Neuronal stem cell (in vitro differentiated cells): Measurements from ENCODE around the gene CCT8.

Source experiments
- DNase-seq: peaks from one replicate; pipeline ENCODE4 v3.0.0-alpha.2; 2013; ENCODE audit warnings: low spot score
- H2AFZ ChIP-seq: one replicate; pipeline ENCODE4 v1.6.1; 2013; ENCODE audit warnings: mild to moderate bottlenecking, low read length, inconsistent platforms
- H2AK5ac ChIP-seq: 2 replicates; pipeline ENCODE4 v1.6.1; 2013; ENCODE audit warnings: low read depth, mild to moderate bottlenecking, inconsistent platforms, low read length, moderate library complexity, mixed read lengths
- H2BK120ac ChIP-seq: 2 replicates; pipeline ENCODE4 v1.6.1; 2013; ENCODE audit warnings: low read depth, mild to moderate bottlenecking, inconsistent platforms, low read length, moderate library complexity, mixed read lengths
- H2BK12ac ChIP-seq: one replicate; pipeline ENCODE4 v1.6.1; 2013; ENCODE audit warnings: low read length, inconsistent platforms
- H2BK15ac ChIP-seq: 2 replicates; pipeline ENCODE4 v1.6.1; 2013; ENCODE audit warnings: mild to moderate bottlenecking, low read length, inconsistent platforms, mixed read lengths
- H2BK5ac ChIP-seq: one replicate; pipeline ENCODE4 v1.6.1; 2013; ENCODE audit warnings: inconsistent platforms, mild to moderate bottlenecking, low read length, moderate library complexity
- H3K14ac ChIP-seq: one replicate; pipeline ENCODE4 v1.6.1; 2013; ENCODE audit warnings: low read length, inconsistent platforms
- H3K18ac ChIP-seq: 2 replicates; pipeline ENCODE4 v1.6.1; 2013; ENCODE audit warnings: low read length, inconsistent platforms
- H3K23ac ChIP-seq: 2 replicates; pipeline ENCODE4 v1.6.1; 2013; ENCODE audit warnings: low read depth, mild to moderate bottlenecking, mixed read lengths, low read length, inconsistent platforms; ENCODE audit not compliant: poor library complexity
- H3K27ac ChIP-seq: replicated peaks from 3 replicates; pipeline ENCODE4 v1.5.1; 2013; ENCODE audit warnings: low read length, inconsistent platforms
- H3K27me3 ChIP-seq, 3 experiments: 2 replicates each; pipeline ENCODE4 v1.6.1; 2013; ENCODE audit warnings: low read length in 3 of 3, mild to moderate bottlenecking in 2 of 3, inconsistent platforms in 1 of 3, low read depth in 1 of 3, mixed read lengths in 1 of 3, moderate library complexity in 1 of 3; ENCODE audit not compliant: control insufficient read depth in 3 of 3, insufficient read depth in 3 of 3
- H3K36me3 ChIP-seq, 2 donors: replicated peaks in 1 of 2; 2 replicates each; pipeline ENCODE4 v1.6.1; 2013; ENCODE audit warnings: low read length in 2 of 2; ENCODE audit not compliant: control insufficient read depth in 2 of 2, insufficient read depth in 2 of 2
- H3K4ac ChIP-seq: 2 replicates; pipeline ENCODE4 v1.6.1; 2013; ENCODE audit warnings: inconsistent platforms, mild to moderate bottlenecking, low read length, moderate library complexity
- H3K4me1 ChIP-seq, 2 donors: 1 replicate in 1 of 2; 2 replicates in 1 of 2; pipeline ENCODE4 v1.6.1; 2013; ENCODE audit warnings: low read length in 2 of 2, low read depth in 1 of 2; ENCODE audit not compliant: control insufficient read depth in 2 of 2, insufficient read depth in 1 of 2
- H3K4me2 ChIP-seq: one replicate; pipeline ENCODE4 v1.6.1; 2013; ENCODE audit warnings: mild to moderate bottlenecking, low read length, inconsistent platforms; ENCODE audit not compliant: insufficient read depth, poor library complexity, severe bottlenecking
- H3K4me3 ChIP-seq, 2 donors: 2 replicates each; pipeline ENCODE4 v1.5.1; 2013; ENCODE audit warnings: low read length in 2 of 2, mild to moderate bottlenecking in 2 of 2, inconsistent platforms in 1 of 2, moderate library complexity in 1 of 2
- H3K79me1 ChIP-seq: one replicate; pipeline ENCODE4 v1.6.1; 2013; ENCODE audit warnings: low read depth, mild to moderate bottlenecking, inconsistent platforms, low read length, moderate library complexity
- H3K9ac ChIP-seq: one replicate; pipeline ENCODE4 v1.6.1; 2013; ENCODE audit warnings: mild to moderate bottlenecking, low read depth, low read length, inconsistent platforms; ENCODE audit not compliant: poor library complexity
- H3K9me3 ChIP-seq, 2 donors: replicated peaks in 1 of 2; 2 replicates each; pipeline versions ENCODE3 to v1.6.1; 2013; ENCODE audit warnings: low read length in 2 of 2, mild to moderate bottlenecking in 2 of 2, inconsistent platforms in 1 of 2, low read depth in 1 of 2, mixed read lengths in 1 of 2, moderate library complexity in 1 of 2; ENCODE audit not compliant: control insufficient read depth in 2 of 2, insufficient read depth in 1 of 2
- H4K8ac ChIP-seq: one replicate; pipeline ENCODE4 v1.6.1; 2013; ENCODE audit warnings: low read depth, mild to moderate bottlenecking, inconsistent platforms, low read length, moderate library complexity
- H4K91ac ChIP-seq: one replicate; pipeline ENCODE4 v1.6.1; 2013; ENCODE audit warnings: low read length, low read depth, mild to moderate bottlenecking, inconsistent platforms; ENCODE audit not compliant: poor library complexity
- WGBS, 2 donors: extraction: QIAGEN DNeasy Blood & Tissue Kit; methylation state at CpG; one replicate each; pipeline ENCODE4 v1.1.7; 2013; ENCODE audit warnings: missing lambda C conversion rate in 2 of 2, mixed read lengths in 1 of 2; ENCODE audit not compliant: insufficient read length in 2 of 2, insufficient replicate concordance in 1 of 2; ENCODE audit errors: extremely low coverage in 2 of 2; 5-methylcytosine and 5-hydroxymethylcytosine counted together

CCT8 gene

DNA sequence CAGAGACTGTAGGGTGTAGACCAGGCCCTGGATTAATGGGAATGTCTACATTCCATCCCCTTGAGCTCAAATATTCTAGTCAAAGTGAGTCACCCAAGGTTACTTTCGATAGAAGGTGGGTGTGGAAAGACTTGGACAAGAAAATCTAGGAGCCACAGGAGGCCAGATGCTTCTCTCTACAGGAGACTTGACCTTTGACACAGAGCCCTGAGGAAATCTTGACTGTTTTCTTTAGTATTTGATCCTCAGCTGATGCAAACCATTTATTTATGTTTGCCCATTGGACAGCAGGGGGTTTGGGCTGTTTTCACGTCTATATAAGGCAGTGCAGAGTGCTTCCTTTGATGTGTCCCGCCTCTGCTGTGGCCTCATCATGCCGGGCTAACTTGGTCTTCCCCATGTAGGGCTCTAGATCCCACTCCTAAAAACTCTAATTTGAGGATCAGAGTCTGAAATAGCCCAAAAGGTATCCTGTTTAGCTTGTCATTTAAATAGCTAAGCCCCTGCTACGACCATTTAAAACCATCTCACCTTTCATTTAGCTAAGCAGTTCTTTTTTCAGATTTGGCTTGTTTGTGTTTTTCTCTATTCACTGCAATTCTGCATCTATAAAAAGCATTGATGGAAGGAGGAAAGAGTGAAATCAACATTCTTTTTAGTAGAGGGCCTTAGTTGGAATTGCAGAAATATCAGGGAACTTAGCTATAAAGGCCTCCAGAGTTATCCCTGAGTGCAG lies 41.5 kb upstream of the CCT8 start:
- no peaks in the 10 kb centered on the region for H3K27me3 ChIP-seq
- H3K27ac ChIP-seq: no peak overlapping the region
- no peak for DNase-seq
- no peak overlapping the region for H2BK15ac ChIP-seq
- no peak overlapping the region for H3K4me2 ChIP-seq
- no peak overlapping the region for H3K14ac ChIP-seq
- WGBS, 2 donors: no CpG with 5 or more reads among the region's 5 CpGs
- H2BK5ac ChIP-seq: no peak overlapping the region
- no peaks in the 10 kb centered on the region for H3K79me1 ChIP-seq
- H2BK12ac ChIP-seq: no peak overlapping the region
- H2BK120ac ChIP-seq: no peak overlapping the region
- no peak overlapping the region for H2AK5ac ChIP-seq
- peaks cover 0 to 2% of the 10 kb centered on the region in 2 donors for H3K9me3 ChIP-seq
- H2AFZ ChIP-seq: no peak overlapping the region
- H3K4me3 ChIP-seq: no peak overlapping the region
- no peak overlapping the region for H3K23ac ChIP-seq
- H3K4me1 ChIP-seq: no peaks in the 10 kb centered on the region
- H4K8ac ChIP-seq: no peak overlapping the region
- H3K4ac ChIP-seq: no peak overlapping the region
- no peak overlapping the region for H3K9ac ChIP-seq
- H3K18ac ChIP-seq: no peak overlapping the region
- H3K36me3 ChIP-seq: no peaks in the 10 kb centered on the region
- H4K91ac ChIP-seq: no peak overlapping the region

DNA sequence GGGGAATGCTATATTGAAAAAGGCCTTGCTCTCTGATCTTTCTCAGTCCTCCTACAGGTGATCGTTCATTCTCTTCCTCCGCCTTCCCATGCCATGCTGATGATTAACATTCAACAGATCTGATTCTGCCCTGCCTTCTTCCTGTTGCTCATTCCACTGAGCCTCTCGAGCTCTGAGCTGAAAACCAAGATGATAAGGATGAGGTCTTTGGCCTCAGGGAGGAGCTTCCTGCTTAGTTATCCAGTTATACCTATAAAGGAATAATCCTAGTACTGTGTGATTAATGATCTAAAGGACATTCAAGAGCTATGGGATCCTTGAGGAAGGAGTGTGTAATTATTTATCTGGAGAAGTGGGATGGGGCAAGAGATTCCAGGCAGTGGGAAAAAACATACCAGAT lies 31.8 kb upstream of the CCT8 start:
- Histone ChIP-seq H3K4me3 (no peak overlapping the region), H3K9ac (no peak overlapping the region), H2BK120ac (no peak overlapping the region), H2BK15ac (no peak overlapping the region), H3K9me3 (no peaks in the 10 kb centered on the region), H2BK5ac (no peak overlapping the region), H3K27ac (no peak overlapping the region), H4K91ac (no peak overlapping the region), H3K23ac (no peak overlapping the region), H2BK12ac (no peak overlapping the region), H3K79me1 (no peaks in the 10 kb centered on the region), H2AFZ (no peak overlapping the region), H2AK5ac (no peak overlapping the region), H3K36me3 (no peaks in the 10 kb centered on the region), H3K4me1 (peaks cover 0 to 2% of the 10 kb centered on the region in 2 donors), H3K27me3 (no peaks in the 10 kb centered on the region), H3K4ac (no peak overlapping the region), H3K4me2 (no peak overlapping the region), H3K14ac (no peak overlapping the region), H4K8ac (no peak overlapping the region), H3K18ac (no peak overlapping the region)
- no CpG with 5 or more reads among the region's 3 CpGs for WGBS, 2 donors
- DNase-seq: no peak

DNA sequence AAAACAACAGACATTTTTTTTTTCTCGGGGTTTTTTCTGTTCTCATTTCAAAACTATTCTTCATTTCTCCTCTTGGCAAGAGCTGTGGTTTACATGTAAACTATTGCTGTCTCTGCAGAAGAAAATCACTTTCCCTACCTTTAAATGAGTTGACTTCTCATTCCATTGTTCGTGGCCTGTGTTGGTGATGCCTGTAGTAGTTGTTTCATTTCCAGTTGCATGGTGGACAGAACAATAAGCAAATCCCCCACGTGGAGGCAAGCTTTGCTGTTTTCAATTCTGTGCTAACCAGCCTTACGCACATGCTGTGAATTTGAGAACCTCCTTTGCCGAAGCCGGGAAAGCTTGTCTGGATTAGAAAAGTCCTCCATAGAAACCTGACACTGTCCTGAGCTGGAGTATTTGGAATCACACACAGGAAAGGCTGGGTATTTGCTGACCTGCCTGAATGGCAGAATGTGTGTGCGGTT lies 30.8 kb upstream of the CCT8 start:
- H3K9ac ChIP-seq: no peak overlapping the region
- H3K27ac ChIP-seq: peak overlapping the region; percentile 39
- no peak overlapping the region for H3K4me2 ChIP-seq
- no peak overlapping the region for H2BK120ac ChIP-seq
- no peaks in the 10 kb centered on the region for H3K36me3 ChIP-seq
- DNase-seq: peak; percentile 45
- H3K4me1 ChIP-seq: peaks cover 0 to 2% of the 10 kb centered on the region in 2 donors
- H3K14ac ChIP-seq: no peak overlapping the region
- no peak overlapping the region for H3K18ac ChIP-seq
- no peaks in the 10 kb centered on the region for H3K27me3 ChIP-seq
- H3K4ac ChIP-seq: no peak overlapping the region
- H3K23ac ChIP-seq: no peak overlapping the region
- H2BK5ac ChIP-seq: no peak overlapping the region
- no peak overlapping the region for H2BK12ac ChIP-seq
- H4K8ac ChIP-seq: no peak overlapping the region
- H2AK5ac ChIP-seq: no peak overlapping the region
- no CpG with 5 or more reads among the region's 7 CpGs for WGBS, 2 donors
- no peaks in the 10 kb centered on the region for H3K79me1 ChIP-seq
- no peak overlapping the region for H2BK15ac ChIP-seq
- no peak overlapping the region for H4K91ac ChIP-seq
- no peak overlapping the region for H3K4me3 ChIP-seq
- H2AFZ ChIP-seq: peak overlapping the region; percentile 21
- no peaks in the 10 kb centered on the region for H3K9me3 ChIP-seq

DNA sequence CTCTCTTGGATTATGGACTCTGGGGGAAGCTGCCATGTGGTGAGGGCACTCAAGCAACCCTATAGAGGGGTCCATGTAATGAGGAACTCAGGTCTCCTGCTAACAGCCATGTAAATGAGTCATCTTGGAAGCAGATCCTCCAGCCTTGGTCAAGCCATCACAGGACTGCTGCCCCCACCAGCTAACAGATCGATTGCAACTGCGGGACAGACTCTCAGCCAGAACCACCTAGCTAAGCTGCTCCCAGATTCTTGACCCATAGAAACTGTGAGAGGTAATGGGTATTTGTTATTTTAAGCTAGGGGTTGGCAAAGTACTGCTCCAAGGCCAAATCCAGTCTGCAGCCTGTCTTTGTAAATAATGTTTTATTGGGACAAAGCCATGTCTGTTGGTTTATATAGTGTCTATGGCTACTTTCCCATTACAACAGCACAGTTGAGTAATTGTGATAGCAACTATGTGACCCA lies 29.4 kb upstream of the CCT8 start:
- Histone ChIP-seq H3K23ac (no peak overlapping the region), H4K8ac (no peak overlapping the region), H3K4me2 (no peak overlapping the region), H3K9me3 (no peaks in the 10 kb centered on the region), H3K18ac (peak overlapping the region; percentile 11), H4K91ac (no peak overlapping the region), H3K27me3 (no peaks in the 10 kb centered on the region), H3K27ac (no peak overlapping the region), H3K4me1 (peaks cover 0 to 2% of the 10 kb centered on the region in 2 donors), H2BK12ac (no peak overlapping the region), H3K14ac (no peak overlapping the region), H2BK120ac (no peak overlapping the region), H3K4me3 (no peak overlapping the region), H2AK5ac (no peak overlapping the region), H2BK5ac (no peak overlapping the region), H3K4ac (no peak overlapping the region), H3K79me1 (no peaks in the 10 kb centered on the region), H3K9ac (no peak overlapping the region), H2AFZ (no peak overlapping the region), H2BK15ac (no peak overlapping the region), H3K36me3 (no peaks in the 10 kb centered on the region)
- DNase-seq: no peak
- no CpG with 5 or more reads among the region's 2 CpGs for WGBS, 2 donors
